Head of caudate nucleus (tissue), 42 donors: ENCODE measurements around the gene TMX4.
"Not testable (repeated sequence)": the region's sequence is repeated elsewhere in the genome, so short reads cannot be mapped to it uniquely, and the experiment has no call there.

Experiments used
- DNase-seq, 42 donors: peaks; one replicate each; pipeline versions ENCODE4 v3.0.0 to v3.0.0-alpha.2; 2020 to 2021; ENCODE audit warnings: mixed read lengths in 7 of 42
- intact Hi-C: fragments of 100-400 bp; cut with DNase I; formaldehyde crosslinking; loops from one replicate; pipeline ENCODE4 v1.15.0; 2022

TMX4 gene

GRCh38 chr20:7980332-7981046 is 39.1 kb downstream of the TMX4 start:
- DNase-seq = peak in 31 of 42 donors; percentile 5 to 75 (median 52)
- intact Hi-C loops = no loop called here

GRCh38 chr20:7977709-7978108 is 41.9 kb downstream of the TMX4 start:
- intact Hi-C loops = no loop called here

GRCh38 chr20:7975851-7976414 is 43.6 kb downstream of the TMX4 start:
- intact Hi-C loops = no loop called here
- DNase-seq = no peak

More at GRCh38 chr20:7977709-7978108, 41.9 kb downstream of the TMX4 start:
- DNase-seq = no peak

GRCh38 chr20:7974785-7975435 is 44.7 kb downstream of the TMX4 start:
- no peak for DNase-seq
- intact Hi-C loops = no loop called here

GRCh38 chr20:7971536-7972280 is 47.9 kb downstream of the TMX4 start:
- no peak for DNase-seq
- intact Hi-C loops = no loop called here

- no peak for DNase-seq
- intact Hi-C loops = no loop called here
These were observed 52.2 kb downstream of the TMX4 start for GRCh38 chr20:7967199-7967844.

GRCh38 chr20:7966176-7966575 is 53.4 kb downstream of the TMX4 start:
- no peak for DNase-seq
- intact Hi-C loops = no loop called here

- intact Hi-C loops = no loop called here
- no peak for DNase-seq
These were observed 60.1 kb downstream of the TMX4 start for GRCh38 chr20:7959484-7959883.

GRCh38 chr20:7956561-7956960 is 63.0 kb downstream of the TMX4 start:
- DNase-seq, intact Hi-C loops: not testable (repeated sequence)

GRCh38 chr20:7950387-7950786 is 69.2 kb downstream of the TMX4 start:
- DNase-seq = no peak
- intact Hi-C loops = no loop called here

- no peak for DNase-seq
- intact Hi-C loops = no loop called here
These were observed 75.7 kb downstream of the TMX4 start for GRCh38 chr20:7943891-7944290.

- intact Hi-C loops = no loop called here
- DNase-seq = no peak
These were observed 79.2 kb downstream of the TMX4 start, which contains the start of gene HAO1 for GRCh38 chr20:7940341-7940740. HAO1 (minus strand) TSS chr20:7940458; CDS start chr20:7940422, 36 bp downstream.

- DNase-seq = no peak
- intact Hi-C loops = no loop called here
These were observed 79.9 kb downstream of the TMX4 start for GRCh38 chr20:7939663-7940062.

GRCh38 chr20:7938058-7938457 is 81.5 kb downstream of the TMX4 start:
- DNase-seq = no peak
- intact Hi-C loops = no loop called here

- DNase-seq = no peak
- intact Hi-C loops = no loop called here
These were observed 82.2 kb downstream of the TMX4 start for GRCh38 chr20:7937328-7937727.

GRCh38 chr20:7935027-7935551 is 84.5 kb downstream of the TMX4 start:
- no peak for DNase-seq
- intact Hi-C loops = no loop called here

- intact Hi-C loops = no loop called here
- no peak for DNase-seq
These were observed 86.2 kb downstream of the TMX4 start for GRCh38 chr20:7933346-7933745.

- intact Hi-C loops = no loop called here
- DNase-seq = no peak
These were observed 89.2 kb downstream of the TMX4 start for GRCh38 chr20:7930343-7930742.
